Activated effector memory CD4-positive, alpha-beta T cell treated with Interleukin-2 at 50 U/mL for 16 hours (primary cell): ENCODE data around the gene IL7R.
A peak's percentile ranks its signal among the peaks of the same experiment; 100 is the strongest.

Source experiments
- DNase-seq: peaks from one replicate; pipeline ENCODE4 v3.0.0-alpha.2; 2020

The IL7R gene, protein sequence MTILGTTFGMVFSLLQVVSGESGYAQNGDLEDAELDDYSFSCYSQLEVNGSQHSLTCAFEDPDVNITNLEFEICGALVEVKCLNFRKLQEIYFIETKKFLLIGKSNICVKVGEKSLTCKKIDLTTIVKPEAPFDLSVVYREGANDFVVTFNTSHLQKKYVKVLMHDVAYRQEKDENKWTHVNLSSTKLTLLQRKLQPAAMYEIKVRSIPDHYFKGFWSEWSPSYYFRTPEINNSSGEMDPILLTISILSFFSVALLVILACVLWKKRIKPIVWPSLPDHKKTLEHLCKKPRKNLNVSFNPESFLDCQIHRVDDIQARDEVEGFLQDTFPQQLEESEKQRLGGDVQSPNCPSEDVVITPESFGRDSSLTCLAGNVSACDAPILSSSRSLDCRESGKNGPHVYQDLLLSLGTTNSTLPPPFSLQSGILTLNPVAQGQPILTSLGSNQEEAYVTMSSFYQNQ

DNA sequence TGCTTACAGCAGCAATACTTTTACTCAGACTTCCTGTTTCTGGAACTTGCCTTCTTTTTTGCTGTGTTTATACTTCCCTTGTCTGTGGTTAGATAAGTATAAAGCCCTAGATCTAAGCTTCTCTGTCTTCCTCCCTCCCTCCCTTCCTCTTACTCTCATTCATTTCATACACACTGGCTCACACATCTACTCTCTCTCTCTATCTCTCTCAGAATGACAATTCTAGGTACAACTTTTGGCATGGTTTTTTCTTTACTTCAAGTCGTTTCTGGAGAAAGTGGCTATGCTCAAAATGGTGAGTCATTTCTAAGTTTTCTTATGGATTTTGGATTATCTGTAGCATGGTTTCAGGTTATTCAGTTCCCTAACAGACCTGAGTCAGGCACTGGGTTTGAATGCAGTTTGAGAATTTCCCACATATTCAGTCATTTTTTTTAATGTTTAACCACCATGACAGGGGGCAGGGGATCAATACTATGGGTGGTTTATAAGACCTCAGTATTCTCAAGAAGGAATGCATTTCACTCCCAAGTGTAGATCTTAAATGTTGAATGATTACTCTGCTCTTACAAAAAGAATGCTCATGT lies at the start of gene IL7R:
Gene IL7R, plus strand, starts transcription at position 127 of the 587 bp plus-strand sequence. Its CDS starts 87 bp downstream, at position 214.
- no peak for DNase-seq

DNA sequence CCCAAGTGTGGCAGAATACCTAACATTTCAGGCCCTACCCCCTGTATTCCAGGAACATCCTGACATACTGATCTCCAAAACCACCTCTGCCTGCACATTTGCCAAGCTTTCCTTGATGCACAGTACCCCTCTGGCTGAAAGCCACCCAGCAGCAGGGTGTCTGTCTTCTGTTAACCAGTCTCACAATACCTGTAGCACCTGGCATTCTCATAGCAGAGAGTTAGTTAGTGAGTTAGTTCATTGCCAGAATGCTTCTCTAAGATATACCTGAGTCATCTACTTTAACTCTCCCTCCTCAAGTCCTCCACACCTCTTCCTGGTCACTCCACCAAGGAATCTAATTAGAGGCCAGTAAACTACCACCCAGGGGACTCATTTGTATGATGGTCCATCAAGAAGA lies 46.1 kb upstream of the IL7R start:
- DNase-seq = no peak

DNA sequence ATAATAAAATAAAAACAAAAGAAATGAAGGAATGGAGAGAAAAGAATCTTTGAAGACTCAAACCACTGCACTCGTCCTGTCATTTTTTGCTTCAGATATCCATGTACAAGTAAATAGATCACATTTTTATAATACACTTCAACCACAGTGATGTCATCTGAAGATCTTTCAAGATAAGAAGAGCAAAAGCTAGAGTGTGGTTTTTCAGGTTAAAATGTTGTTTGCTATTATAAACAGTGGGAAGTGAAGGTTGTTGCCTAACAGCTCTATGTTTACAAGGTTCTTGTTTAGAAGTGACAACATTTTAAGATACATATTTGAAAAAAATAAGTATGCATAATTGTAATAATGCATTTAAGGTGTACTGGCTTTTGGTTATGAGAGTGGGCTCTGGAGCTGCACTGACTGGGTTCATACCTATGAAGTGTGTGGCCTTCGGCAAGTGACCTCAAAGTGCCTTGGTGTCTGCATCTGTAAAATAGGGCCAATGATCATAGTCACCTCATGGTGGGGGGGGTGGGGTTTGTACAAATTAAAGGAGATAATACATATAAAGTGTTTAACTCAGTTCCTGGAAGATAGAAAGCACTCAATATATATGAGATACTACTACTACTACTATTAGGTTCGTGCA lies 45.5 kb upstream of the IL7R start:
- no peak for DNase-seq

DNA sequence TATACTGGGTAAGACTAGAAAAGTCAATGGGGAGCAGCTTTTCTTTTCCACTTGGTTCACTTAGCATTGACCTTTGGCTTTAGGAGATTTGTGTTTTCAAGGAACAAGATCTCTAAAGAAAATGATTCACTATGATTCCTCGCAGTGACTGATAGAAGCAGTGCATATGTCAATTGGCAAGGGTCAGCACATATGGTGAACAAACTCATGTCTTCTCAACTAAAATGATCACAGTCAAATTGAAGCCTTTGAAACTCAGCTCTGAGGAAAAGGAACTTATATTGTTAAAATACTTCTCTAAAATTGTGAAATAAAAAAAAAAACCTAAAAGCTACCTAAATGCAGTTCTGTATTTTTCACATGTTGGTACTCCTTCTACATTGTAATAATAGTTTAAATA lies 43.2 kb upstream of the IL7R start:
- DNase-seq = no peak

DNA sequence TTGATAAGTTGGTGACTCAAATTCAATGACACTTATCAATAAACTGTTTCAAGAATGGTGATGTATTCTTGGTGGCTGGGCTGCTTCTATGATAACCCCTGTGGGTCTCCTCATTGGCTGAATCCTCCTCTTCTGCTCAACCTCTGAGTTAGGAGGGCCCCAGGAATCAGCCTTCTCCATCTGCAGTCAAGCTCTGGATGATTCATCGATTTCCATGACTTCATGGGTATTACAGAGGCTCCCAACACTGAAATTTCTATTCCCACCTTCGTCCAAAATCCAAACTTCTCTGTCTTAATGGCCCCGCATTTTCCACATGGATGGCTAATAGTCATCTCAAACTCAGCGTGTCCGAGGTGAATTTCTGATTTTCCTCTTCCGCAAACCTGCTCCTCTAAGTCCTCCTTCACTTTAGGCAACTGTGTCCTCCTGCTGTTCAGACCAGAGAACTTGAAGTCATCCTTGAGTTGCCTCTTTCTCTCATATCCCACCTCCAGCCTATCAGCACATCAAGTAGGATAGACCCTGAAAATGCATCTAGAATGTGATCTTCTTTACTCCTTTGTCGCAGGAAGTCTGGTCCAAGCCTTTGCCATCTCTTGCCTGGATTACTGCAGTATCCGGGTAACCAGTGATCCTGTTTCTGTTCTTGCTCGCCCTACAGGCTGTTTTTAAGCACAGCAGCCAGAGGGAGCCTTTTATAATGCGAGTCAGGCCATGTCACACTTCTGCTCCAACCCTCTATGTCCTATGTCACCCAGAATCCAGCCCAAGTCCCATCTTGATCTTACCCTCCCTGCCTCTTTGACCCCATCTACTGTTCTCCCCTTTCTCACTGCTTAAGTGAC lies 41.4 kb upstream of the IL7R start:
- no peak for DNase-seq

DNA sequence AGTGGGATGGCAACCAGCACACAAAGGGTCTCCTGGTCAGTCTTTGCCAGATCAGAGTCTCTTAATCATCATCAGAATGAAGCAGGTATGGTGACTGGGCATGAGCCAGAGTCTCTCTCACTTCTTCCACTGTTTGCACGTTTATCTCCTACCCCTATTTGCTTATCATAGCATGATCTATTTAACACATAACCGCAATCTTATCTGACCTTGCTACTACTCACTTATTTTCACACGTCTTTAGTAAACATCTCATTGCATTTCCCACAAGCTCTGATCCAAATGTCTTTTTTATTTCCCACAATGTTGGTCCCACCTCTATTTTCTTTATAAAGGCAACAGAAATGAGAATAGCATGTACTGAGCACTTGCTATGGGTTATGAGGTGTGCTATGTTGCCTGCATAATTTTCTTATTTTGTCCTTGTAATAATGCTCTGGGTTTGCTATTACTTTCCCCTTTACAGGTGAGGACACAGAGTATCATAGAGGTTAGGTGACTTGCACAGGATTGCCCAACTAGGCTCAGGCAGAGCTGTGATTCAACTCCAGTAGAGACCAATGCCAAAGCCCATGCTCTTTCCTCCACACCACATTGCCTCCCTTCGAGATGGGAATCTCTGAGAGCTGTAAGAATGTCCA lies 39.7 kb upstream of the IL7R start:
- no peak for DNase-seq

DNA sequence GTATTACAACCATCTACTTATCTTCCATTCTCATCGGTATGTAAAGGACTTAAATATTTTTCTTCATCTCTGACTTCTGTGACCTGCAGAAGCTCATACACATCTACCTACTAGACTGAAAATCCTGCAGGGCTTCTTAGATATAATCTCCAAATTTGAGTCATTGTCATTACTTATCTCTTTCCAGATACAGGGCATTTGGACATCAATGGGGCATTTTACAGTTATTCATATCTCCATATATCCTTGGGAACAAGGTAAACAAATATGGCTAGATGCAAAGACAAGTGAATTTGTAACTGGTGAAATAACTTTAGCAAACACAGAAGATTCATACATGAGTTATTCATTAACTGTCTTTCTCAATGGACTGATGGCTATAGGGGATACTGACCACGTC lies 37.7 kb upstream of the IL7R start:
- no peak for DNase-seq

DNA sequence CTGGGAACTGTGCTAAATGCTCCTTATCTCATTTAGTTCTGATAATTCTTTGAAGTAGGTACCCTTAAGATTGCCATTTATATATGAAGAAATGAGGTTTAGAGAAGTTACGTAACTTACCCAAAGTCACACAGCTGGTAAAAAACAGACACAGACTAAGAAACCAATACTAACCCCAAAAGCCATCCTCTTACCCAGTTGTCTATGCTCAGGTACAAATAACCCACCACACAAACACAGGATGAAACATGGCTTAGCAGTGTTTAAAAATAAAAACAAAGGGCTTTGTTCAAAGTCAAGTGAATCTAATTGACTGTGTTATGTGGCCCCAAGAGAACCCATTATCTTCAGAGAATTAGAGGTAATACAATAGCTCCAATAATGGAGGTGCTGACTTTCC lies 37.0 kb upstream of the IL7R start:
- no peak for DNase-seq

DNA sequence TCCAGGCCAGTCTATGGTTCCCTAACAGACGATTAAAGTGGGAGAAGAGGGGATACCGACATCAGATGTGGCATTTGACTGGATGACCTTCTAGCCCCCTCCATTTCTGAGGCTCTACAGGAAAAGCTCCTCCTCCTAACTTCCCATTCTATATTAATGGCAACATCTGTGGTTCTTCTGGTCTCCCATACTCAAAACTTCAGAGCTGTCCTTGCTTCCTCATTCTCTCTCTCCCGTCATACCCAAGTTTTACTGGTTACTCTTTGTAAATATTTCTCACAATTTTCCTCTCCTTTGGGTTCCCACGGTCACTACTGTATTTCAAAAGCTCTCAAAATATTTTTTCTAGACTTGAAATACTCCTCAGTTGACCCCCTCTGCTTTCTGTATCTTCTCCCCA lies 36.0 kb upstream of the IL7R start:
- no peak for DNase-seq

DNA sequence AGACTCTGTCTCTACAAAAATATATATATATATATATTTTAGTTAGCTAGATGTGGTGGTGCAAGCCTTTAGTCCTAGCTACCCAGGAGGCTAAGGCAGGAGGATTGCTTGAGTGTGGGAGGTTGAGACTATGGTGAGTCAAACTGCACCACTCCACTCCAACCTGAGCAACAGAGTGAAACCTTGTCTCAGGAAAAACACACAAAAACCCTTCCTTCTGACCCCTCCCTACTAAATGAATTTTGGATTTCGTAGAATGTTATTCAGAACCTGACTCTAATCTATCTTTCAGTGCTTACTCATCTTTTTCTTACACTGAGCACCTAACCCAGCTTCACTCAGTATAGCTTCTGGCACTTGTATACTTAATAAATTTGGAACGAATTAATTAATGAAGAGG lies 35.2 kb upstream of the IL7R start:
- DNase-seq = no peak

DNA sequence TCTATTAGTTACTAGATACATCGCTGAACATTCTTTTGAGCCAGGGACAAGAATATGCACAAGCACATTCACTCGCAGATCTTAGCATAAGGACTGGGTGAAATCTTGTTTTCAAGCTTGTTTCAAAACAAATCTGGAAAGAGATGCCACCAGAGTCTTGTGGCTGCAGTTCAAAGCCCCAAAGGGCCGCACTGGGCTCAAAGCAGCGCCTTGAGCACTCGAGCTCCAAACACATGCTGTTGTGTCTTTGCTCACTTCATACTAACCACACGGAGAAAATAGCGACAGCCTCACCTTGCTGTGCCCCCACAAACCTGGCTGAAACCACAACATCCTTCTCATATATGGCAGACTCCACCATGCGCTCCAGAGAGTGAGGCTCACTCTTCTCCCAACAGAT lies 34.2 kb upstream of the IL7R start:
- DNase-seq = peak; percentile 51

DNA sequence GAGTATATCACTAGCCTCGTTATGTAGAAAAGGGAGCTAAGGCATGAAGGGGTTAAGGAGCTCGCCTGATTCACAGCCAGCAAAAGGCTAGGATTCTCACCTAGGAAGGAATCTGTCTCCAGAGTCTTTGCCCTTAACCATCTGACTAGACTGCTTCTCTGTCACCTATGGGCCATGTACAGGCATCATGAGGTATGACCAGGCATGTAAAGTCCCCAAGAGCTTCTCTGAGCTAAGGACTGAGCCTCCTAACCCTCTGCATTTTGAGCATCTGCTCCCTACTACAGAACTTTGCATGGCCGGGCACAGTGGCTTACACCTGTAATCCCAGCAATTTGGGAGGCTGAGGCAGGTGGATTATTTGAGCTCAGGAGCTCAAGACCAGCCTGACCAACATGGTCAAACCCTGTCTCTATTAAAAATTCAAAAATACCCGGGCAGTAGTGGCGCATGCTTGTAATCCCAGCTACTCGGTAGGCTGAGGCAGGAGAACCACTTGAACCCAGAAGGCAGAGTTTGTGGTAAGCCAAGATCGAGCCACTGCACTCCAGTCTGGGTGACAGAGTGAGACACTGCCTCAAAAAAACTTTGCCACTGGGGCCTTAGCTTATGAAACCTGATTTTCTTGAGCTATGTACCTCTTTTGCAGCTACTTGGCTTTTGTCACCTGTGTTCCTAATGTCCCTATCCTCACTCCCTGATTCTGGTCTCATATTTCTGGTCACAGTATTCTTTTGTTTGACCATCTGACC lies 33.2 kb upstream of the IL7R start:
- no peak for DNase-seq

DNA sequence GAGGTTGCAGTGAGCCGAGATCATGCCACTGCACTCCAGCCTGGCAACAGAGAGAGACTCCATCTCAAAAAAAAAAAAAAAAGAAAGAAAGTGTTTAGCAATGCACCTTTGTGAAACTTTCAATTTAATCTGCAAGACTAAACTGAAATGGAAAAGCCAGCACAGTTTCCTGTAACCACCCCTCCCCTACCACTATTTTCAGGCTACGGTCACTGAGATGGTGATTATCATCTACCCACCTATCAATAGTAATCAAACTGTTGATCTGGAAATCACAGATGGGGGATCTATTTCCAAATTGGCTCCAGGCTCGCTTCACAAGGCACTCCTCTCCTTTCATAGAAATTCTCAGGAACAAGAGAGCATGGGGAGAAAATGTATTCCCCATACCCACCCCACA lies 30.6 kb upstream of the IL7R start:
- DNase-seq = no peak

DNA sequence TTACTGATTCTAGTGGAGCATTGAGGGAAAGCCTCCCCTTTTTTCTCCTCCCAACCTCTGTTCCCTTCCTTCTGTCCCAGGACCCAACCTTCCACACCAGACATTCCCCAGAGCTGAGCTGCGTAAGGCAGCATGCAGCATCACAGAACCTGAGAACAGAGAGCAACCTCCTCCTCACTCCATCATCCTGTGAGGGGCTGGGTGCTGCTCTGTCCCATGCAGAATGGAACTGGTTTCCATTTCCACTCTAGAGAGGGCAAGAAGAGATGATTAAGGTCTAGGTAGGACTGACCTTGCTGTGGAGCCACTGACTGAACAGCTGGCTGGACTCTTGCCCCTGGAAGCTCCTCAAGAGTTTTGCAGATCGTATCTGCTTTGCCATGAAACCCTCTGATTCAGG lies 30.1 kb upstream of the IL7R start:
- DNase-seq = no peak

DNA sequence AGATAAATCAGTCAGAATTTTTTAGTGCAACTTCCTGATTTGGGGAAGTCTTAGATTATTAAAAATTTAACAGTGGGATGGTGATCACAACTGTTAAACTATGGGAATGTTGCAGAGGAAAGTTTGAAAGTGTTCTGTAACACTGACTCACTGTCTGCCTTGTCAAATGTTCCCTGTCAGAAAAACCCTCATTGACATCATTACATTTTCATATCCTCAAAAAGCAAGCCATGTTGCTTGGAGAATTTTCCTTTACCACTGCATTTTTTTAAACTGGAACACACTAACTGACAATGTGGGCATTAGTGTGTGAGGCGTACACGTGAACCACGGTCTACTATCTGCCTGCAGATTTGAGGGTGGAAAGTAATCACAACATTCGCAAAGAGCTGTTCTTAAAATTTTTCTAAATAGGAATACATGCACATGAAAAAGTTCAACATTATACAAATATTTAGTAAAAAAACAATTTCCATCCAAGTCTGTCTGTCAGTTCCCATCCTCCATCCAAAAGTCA lies 28.6 kb upstream of the IL7R start:
- DNase-seq = no peak

DNA sequence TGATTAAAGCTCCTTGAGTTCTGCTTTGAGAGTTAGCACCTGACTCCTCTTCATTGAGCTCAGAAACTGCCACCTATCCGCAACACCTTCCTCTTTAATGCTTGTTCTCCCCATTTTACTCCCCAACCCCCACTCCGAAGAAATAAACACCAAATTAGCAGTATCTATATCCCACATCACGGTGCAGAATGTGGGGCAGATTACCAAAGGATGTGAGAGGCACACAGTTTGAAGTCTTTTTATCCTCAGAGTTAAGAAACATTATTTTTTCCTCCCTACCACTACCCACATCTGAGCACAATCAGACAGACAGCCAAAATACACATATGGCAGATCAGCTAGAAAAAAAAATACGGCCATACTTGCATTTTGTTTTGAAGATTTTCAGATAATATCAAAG lies 26.1 kb upstream of the IL7R start:
- no peak for DNase-seq

DNA sequence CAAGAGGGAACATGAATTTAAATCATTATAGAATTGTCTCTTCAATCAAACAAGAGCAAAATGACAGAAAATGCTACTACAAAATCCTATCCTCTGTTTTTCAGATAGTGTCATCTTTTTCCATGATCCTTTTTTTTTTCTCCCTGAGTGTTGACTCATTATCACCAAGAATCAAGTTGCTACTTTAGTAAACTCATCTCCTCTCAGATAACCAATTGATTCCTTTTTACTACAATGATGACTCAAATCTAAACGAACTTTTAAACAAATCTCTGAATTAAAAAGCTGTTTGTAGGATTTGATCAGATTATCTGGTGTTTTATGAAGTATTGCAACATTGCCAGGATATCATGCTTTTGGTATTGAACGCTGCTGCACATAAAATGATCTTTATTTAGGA lies 23.9 kb upstream of the IL7R start:
- DNase-seq = no peak

DNA sequence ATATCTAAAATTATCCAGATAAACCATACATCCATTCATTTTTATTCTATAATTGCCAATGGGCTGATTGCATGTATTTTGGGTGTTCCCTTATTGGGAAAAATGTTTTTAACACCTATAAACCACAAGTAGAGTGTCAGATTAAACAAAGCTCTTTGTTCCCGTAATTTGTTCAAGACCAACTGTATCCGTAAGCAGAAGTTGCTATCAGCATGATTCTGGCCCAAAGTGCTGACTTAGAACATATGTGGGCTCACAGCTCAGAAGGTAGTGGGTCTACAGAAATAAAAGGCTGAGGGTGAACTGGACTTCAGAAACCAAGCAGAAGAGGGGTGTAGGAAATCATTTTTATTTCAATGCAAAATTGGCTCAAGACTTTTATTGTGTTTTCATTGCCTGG lies 23.5 kb upstream of the IL7R start:
- DNase-seq = no peak

DNA sequence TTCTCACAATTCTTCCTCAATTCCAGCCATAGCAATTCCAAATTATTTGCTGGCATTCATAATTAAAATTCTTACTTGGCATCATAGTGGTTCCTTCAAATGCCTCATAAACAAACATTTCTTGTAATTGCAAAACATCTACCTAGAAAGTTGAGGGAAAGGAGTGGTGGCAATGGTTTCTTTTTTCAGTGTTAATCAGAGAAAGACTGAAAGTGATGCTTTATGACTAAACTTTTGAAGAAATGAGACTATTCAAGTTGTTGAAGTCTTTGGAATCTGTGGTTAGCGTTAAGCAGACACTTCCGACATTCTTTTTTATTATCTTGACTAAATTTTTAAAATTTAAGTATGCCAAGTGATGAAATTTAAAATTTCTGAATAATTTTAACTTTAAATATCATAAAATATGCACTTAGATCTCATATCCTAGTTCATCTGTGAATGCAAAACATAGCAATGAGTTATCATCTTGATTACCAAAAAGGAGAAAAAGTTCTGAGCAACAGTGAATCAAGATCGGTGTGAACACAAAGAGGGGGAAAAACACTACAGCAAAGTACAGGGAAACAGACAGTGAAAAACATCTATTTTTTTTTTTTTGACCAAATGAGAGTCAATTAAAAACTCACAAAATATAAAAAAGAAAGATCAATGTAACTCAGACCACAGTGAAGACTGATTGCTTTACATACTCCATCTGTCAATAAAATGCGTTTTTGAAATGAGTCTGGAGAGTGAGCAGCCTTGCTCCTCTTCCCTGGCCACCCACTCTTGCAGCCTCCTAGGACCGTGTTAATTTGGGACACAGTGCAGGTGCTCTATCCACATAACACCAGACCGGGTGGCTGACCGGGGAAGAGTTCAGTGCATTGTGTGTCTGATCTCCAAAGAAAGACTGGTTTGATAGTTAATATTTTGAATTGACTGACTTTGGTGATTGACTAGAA lies 20.6 kb upstream of the IL7R start:
- DNase-seq = no peak

DNA sequence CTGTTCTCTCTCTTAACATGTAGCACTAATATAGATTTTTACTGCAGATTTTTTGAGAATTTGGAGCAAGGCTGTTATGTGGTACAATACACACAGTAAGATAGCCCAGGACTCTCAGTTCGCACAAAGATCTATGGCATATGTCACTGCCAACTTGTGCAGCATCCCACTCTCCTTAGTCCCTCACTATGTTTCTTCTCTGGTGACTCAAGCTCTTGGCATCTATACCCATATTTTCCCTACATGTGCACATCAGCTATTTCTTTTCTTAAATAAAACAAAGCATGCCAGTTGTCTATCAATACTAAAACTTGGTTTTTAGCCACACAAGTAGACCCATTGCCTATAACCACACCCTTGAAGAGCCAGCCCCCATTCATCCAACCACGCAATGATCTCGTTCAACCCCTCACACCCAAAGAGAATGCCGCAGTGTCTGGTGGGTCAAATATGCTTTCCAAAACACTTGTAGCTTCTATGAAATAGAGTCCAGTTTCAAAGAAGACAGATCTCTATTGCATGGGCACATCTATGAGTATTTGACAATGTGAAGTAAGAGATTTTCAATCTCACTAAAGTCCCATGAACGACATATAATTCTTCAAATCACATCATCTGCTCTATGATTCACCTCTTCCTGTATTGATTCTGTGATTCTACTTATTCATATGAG lies 18.2 kb upstream of the IL7R start:
- no peak for DNase-seq
